Upper lobe of left lung (tissue), 4 donors: Measurements from ENCODE around the gene KRTAP5-3.

Experiments
- CTCF ChIP-seq, 6 experiments: fragments of 450-650 bp in 4 of 6; fragments of 200-600 bp in 2 of 6; sonication (generic) in 2 of 6; IDR thresholded peaks; one replicate each; pipeline ENCODE4 v1.5.1; 2016 to 2019; ENCODE audit warnings: antibody characterized with exemption in 6 of 6
- POLR2AphosphoS5 ChIP-seq, 2 donors: sonication (generic); formaldehyde crosslinking; IDR thresholded peaks; one replicate each; pipeline ENCODE4 v1.5.1; 2017; ENCODE audit warnings: antibody characterized with exemption in 2 of 2

GRCh38 chr11:1623716-1624115, 15.5 kb upstream of the KRTAP5-3 start:
- TF ChIP-seq POLR2AphosphoS5 (IDR thresholded peaks at IDR 0.05) (no peak), CTCF (IDR thresholded peaks at IDR 0.05) (no peak)
